Measurements from ENCODE around the gene BCL2.

DNA sequence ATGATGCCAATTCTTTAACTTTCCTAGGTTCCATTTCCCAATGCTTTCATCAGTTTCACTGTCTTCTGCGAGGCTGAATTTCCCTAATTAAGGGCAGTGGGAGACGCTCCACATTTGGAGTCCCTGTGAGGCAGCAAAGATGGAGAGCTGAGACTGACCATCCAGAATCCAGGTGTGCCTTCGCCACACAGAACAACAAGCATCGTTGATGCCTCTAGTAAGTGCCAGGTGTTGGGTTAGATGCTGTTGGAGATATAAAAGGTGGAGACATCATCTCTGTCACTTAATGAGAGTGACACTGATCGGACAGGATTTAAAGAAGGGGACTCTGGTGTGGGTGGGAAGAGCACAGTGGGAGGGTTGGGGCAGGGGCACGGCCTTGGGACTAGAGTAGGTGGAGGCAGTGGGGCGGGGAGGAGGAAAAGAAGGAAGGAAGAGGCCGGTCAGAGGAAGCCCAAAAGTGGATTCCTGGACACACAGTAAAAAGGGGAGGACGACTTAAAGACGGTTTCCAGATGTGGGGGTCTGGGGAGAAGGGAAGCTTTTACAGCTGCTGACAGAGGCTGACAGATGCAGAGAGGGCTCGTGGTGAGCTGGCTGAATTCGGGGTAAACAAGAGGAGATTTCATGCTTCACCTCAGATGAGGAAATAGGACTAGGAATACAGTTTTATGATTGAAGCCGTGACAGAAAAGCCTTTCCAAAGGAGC lies 113.0 kb downstream of the BCL2 start:
- TF ChIP-seq EZH2 (IDR thresholded peaks at IDR 0.05; ENCODE audit: borderline replicate concordance, low read depth, low read length, severe bottlenecking): no peak
- TF ChIP-seq, protein P1, sequence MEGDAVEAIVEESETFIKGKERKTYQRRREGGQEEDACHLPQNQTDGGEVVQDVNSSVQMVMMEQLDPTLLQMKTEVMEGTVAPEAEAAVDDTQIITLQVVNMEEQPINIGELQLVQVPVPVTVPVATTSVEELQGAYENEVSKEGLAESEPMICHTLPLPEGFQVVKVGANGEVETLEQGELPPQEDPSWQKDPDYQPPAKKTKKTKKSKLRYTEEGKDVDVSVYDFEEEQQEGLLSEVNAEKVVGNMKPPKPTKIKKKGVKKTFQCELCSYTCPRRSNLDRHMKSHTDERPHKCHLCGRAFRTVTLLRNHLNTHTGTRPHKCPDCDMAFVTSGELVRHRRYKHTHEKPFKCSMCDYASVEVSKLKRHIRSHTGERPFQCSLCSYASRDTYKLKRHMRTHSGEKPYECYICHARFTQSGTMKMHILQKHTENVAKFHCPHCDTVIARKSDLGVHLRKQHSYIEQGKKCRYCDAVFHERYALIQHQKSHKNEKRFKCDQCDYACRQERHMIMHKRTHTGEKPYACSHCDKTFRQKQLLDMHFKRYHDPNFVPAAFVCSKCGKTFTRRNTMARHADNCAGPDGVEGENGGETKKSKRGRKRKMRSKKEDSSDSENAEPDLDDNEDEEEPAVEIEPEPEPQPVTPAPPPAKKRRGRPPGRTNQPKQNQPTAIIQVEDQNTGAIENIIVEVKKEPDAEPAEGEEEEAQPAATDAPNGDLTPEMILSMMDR (IDR thresholded peaks at IDR 0.05; ENCODE audit: borderline replicate concordance, extremely low read depth, low read length, poor library complexity, severe bottlenecking): no peak
